H1 (cell line): ENCODE results near the gene KLHL8. TPM values are rescaled to one million over a fixed set of nuclear protein-coding genes. Genes with fewer than 3 reads are reported as not detected.

Experiments
- CTCF ChIA-PET: fragments of 300-600 bp; sonication (Branson Sonifier 250); formaldehyde crosslinking; loops from one replicate; lab custom pipeline; 2021; ENCODE audit not compliant: partially characterized antibody; lab: Charles Lee
- POLR2A ChIA-PET: fragments of 300-600 bp; sonication (Branson Sonifier 250); formaldehyde crosslinking; loops from one replicate; lab custom pipeline; 2021; ENCODE audit warnings: inconsistent platforms; ENCODE audit not compliant: partially characterized antibody; lab: Charles Lee
- DNase-seq, 2 experiments: peaks; one replicate each; pipeline versions ENCODE4 v3.0.0 to v3.0.0-alpha.2; 2010 to 2022; ENCODE audit warnings: low spot score in 2 of 2, low read depth in 1 of 2, mixed read lengths in 1 of 2
- FAIRE-seq: peaks from 2 replicates; lab custom pipeline; 2011; peaks lifted over from hg19 to GRCh38; lab: Jason Lieb, UNC
- H2AFZ ChIP-seq: 2 replicates; pipeline ENCODE4 v1.8.1; 2012; ENCODE audit warnings: low read length, inconsistent platforms
- H2AK5ac ChIP-seq: 2 replicates; pipeline ENCODE4 v1.6.1; 2013; ENCODE audit warnings: low read depth, low read length
- H2BK120ac ChIP-seq: replicated peaks from 2 replicates; pipeline ENCODE3; 2013; ENCODE audit warnings: low read depth, low read length, inconsistent platforms
- H2BK12ac ChIP-seq: 2 replicates; pipeline ENCODE4 v1.6.1; 2013; ENCODE audit warnings: low read depth, low read length
- H2BK15ac ChIP-seq: 2 replicates; pipeline ENCODE4 v1.6.1; 2013; ENCODE audit warnings: low read length
- H2BK20ac ChIP-seq: 2 replicates; pipeline ENCODE4 v1.6.1; 2013; ENCODE audit warnings: low read length
- H2BK5ac ChIP-seq: 2 replicates; pipeline ENCODE4 v1.6.1; 2013; ENCODE audit warnings: low read depth, low read length
- H3K14ac ChIP-seq: 2 replicates; pipeline ENCODE4 v1.6.1; 2013; ENCODE audit warnings: inconsistent platforms; ENCODE audit not compliant: insufficient read length
- H3K18ac ChIP-seq: 2 replicates; pipeline ENCODE4 v1.6.1; 2013; ENCODE audit warnings: low read length; ENCODE audit errors: extremely low read depth
- H3K23ac ChIP-seq: 2 replicates; pipeline ENCODE4 v1.6.1; 2013; ENCODE audit warnings: inconsistent platforms; ENCODE audit not compliant: insufficient read length
- H3K23me2 ChIP-seq: 2 replicates; pipeline ENCODE4 v1.6.1; 2013; ENCODE audit warnings: low read depth, low read length
- H3K27ac ChIP-seq: 2 replicates; pipeline ENCODE4 v1.6.1; 2011; ENCODE audit warnings: low read depth, low read length, inconsistent platforms
- H3K27me3 ChIP-seq, 4 experiments: replicated peaks in 1 of 4; 1 replicate in 1 of 4; 2 replicates in 3 of 4; pipeline versions ENCODE4 v1.6.1 to v1.8.1; 2011 to 2013; ENCODE audit warnings: low read length in 3 of 4, mild to moderate bottlenecking in 3 of 4, inconsistent platforms in 2 of 4, mixed read lengths in 2 of 4, moderate library complexity in 1 of 4; ENCODE audit not compliant: control insufficient read depth in 3 of 4, insufficient read depth in 3 of 4; ENCODE audit errors: extremely low read depth in 1 of 4
- H3K36me3 ChIP-seq, 4 experiments: 2 replicates each; pipeline versions ENCODE4 v1.6.1 to v1.8.1; 2011 to 2013; ENCODE audit warnings: mild to moderate bottlenecking in 4 of 4, low read length in 3 of 4, moderate library complexity in 2 of 4, control low read depth in 1 of 4, inconsistent platforms in 1 of 4; ENCODE audit not compliant: insufficient read depth in 4 of 4, control insufficient read depth in 2 of 4
- H3K4ac ChIP-seq: replicated peaks from 2 replicates; pipeline ENCODE3; 2013; ENCODE audit warnings: low read length, low read depth, mixed read lengths, inconsistent platforms; ENCODE audit not compliant: insufficient read length
- H3K4me1 ChIP-seq, 4 experiments: replicated peaks in 1 of 4; 1 replicate in 1 of 4; 2 replicates in 3 of 4; pipeline versions ENCODE4 v1.6.1 to v1.8.1; 2011 to 2013; ENCODE audit warnings: low read length in 3 of 4, inconsistent platforms in 2 of 4, mixed read lengths in 1 of 4; ENCODE audit not compliant: insufficient read depth in 4 of 4, control insufficient read depth in 3 of 4
- H3K4me2 ChIP-seq, 2 experiments: 2 replicates each; pipeline versions ENCODE4 v1.6.1 to v1.8.1; 2011 to 2013; ENCODE audit warnings: low read depth in 2 of 2, low read length in 2 of 2, control low read depth in 1 of 2, inconsistent platforms in 1 of 2, mild to moderate bottlenecking in 1 of 2; ENCODE audit not compliant: insufficient read depth in 1 of 2
- H3K4me3 ChIP-seq, 4 experiments: fragments of 200-600, 300-600 bp in 1 of 4; sonication (generic), shearing (Covaris generic), sonication (Bioruptor Twin) in 1 of 4; 2 replicates each; pipeline versions ENCODE4 v1.5.1 to v1.8.1; 2011 to 2016; ENCODE audit warnings: low read length in 4 of 4, low read depth in 3 of 4, control low read depth in 2 of 4, inconsistent platforms in 2 of 4, mild to moderate bottlenecking in 2 of 4, mixed read lengths in 1 of 4, moderate library complexity in 1 of 4; ENCODE audit not compliant: insufficient read depth in 2 of 4; ENCODE audit errors: extremely low read depth in 1 of 4
- H3K56ac ChIP-seq: replicated peaks from 2 replicates; pipeline ENCODE3; 2013; ENCODE audit warnings: low read depth, mild to moderate bottlenecking, mixed read lengths, low read length, inconsistent platforms; ENCODE audit not compliant: insufficient read length
- H3K79me1 ChIP-seq: 2 replicates; pipeline ENCODE4 v1.6.1; 2013; ENCODE audit warnings: low read depth, low read length, control low read depth
- H3K79me2 ChIP-seq, 2 experiments: 2 replicates each; pipeline versions ENCODE4 v1.6.1 to v1.8.1; 2012 to 2013; ENCODE audit warnings: low read length in 2 of 2, mild to moderate bottlenecking in 2 of 2, inconsistent platforms in 1 of 2; ENCODE audit not compliant: insufficient read depth in 2 of 2, control insufficient read depth in 1 of 2
- H3K9ac ChIP-seq, 4 experiments: replicated peaks in 1 of 4; 1 replicate in 1 of 4; 2 replicates in 3 of 4; pipeline versions ENCODE4 v1.6.1 to v1.8.1; 2011 to 2013; ENCODE audit warnings: low read depth in 3 of 4, low read length in 3 of 4, control low read depth in 2 of 4, mild to moderate bottlenecking in 2 of 4, moderate library complexity in 2 of 4, inconsistent platforms in 1 of 4; ENCODE audit errors: extremely low read depth in 1 of 4
- H3K9me3 ChIP-seq, 2 experiments: 2 replicates each; pipeline versions ENCODE4 v1.6.1 to v1.8.1; 2012 to 2013; ENCODE audit warnings: mild to moderate bottlenecking in 2 of 2, moderate library complexity in 2 of 2, control low read depth in 1 of 2, inconsistent platforms in 1 of 2, low read depth in 1 of 2, low read length in 1 of 2, mixed read lengths in 1 of 2; ENCODE audit not compliant: insufficient read depth in 2 of 2
- H4K20me1 ChIP-seq, 2 experiments: replicated peaks in 1 of 2; 2 replicates each; pipeline versions ENCODE3 to v1.8.1; 2011 to 2013; ENCODE audit warnings: inconsistent platforms in 2 of 2, low read length in 2 of 2, mild to moderate bottlenecking in 1 of 2; ENCODE audit not compliant: insufficient read depth in 2 of 2, control insufficient read depth in 1 of 2
- H4K5ac ChIP-seq: 2 replicates; pipeline ENCODE4 v1.6.1; 2013; ENCODE audit warnings: low read length, low read depth, mixed read lengths, inconsistent platforms; ENCODE audit not compliant: insufficient read length
- H4K8ac ChIP-seq: 2 replicates; pipeline ENCODE4 v1.8.0; 2013; ENCODE audit warnings: mild to moderate bottlenecking, moderate library complexity, low read length, inconsistent platforms; ENCODE audit not compliant: insufficient read depth; ENCODE audit errors: extremely low read depth
- H4K91ac ChIP-seq: replicated peaks from 2 replicates; pipeline ENCODE3; 2013; ENCODE audit warnings: low read length, mixed read lengths, inconsistent platforms; ENCODE audit not compliant: insufficient read length
- BRCA1 ChIP-seq: IDR thresholded peaks from 2 replicates; pipeline ENCODE4 v1.6.1; 2012; ENCODE audit warnings: low read depth, low read length, improper control_type of control experiment
- CHD2 ChIP-seq: IDR thresholded peaks from 2 replicates; pipeline ENCODE4 v1.6.1; 2012; ENCODE audit warnings: low read length, improper control_type of control experiment
- EGR1 ChIP-seq: IDR thresholded peaks from 2 replicates; pipeline ENCODE4 v1.6.1; 2011; ENCODE audit warnings: low read depth, low read length, borderline replicate concordance
- JUND ChIP-seq: IDR thresholded peaks from 2 replicates; pipeline ENCODE4 v1.6.1; 2011; ENCODE audit warnings: mild to moderate bottlenecking, improper control_type of control experiment, low read length
- KDM4A ChIP-seq: IDR thresholded peaks from one replicate; pipeline ENCODE4 v1.7.1; 2012; ENCODE audit warnings: low read depth, mild to moderate bottlenecking, moderate library complexity, low read length, inconsistent platforms; ENCODE audit not compliant: severe bottlenecking
- PHF8 ChIP-seq: fragments of 200-600 bp; sonication (generic); conservative IDR thresholded peaks from 2 replicates; pipeline ENCODE4 v1.7.1; 2012; ENCODE audit warnings: low read depth, mild to moderate bottlenecking, inconsistent platforms, low read length, moderate library complexity
- RAD21 ChIP-seq, 2 experiments: IDR thresholded peaks in 1 of 2; conservative IDR thresholded peaks in 1 of 2; 2 replicates each; pipeline ENCODE4 v1.6.1; 2011; ENCODE audit warnings: low read depth in 2 of 2, low read length in 2 of 2, improper control_type of control experiment in 1 of 2, inconsistent platforms in 1 of 2, mild to moderate bottlenecking in 1 of 2, moderate library complexity in 1 of 2
- TEAD4 ChIP-seq: IDR thresholded peaks from 2 replicates; pipeline ENCODE4 v1.6.1; 2012; ENCODE audit warnings: low read depth, low read length, inconsistent platforms, mixed read lengths
- WGBS, 2 experiments: shearing (Covaris generic) in 1 of 2; methylation state at CpG; one replicate each; pipeline versions ENCODE4 v1.1.6 to v1.1.7; 2013 to 2015; ENCODE audit warnings: low lambda C conversion rate in 2 of 2, mixed read lengths in 2 of 2, inconsistent platforms in 1 of 2, low coverage in 1 of 2, missing lambda C conversion rate in 1 of 2; ENCODE audit not compliant: insufficient replicate concordance in 2 of 2, insufficient coverage in 1 of 2, insufficient read length in 1 of 2; ENCODE audit errors: extremely low coverage in 1 of 2, missing lambda C conversion rate in 1 of 2; 5-methylcytosine and 5-hydroxymethylcytosine counted together
- polyA plus RNA-seq, 7 experiments: library from polyadenylated mRNA; depleted of rRNA in 3 of 7; stranded (reverse) in 5 of 7; unstranded in 2 of 7; fragments of >200 nt in 5 of 7; fragments of 200-250 nt in 2 of 7; gene quantifications; 1 replicate in 5 of 7; 2 replicates in 1 of 7; 4 replicates in 1 of 7; pipeline versions ENCODE4 v1.2.1 to v1.2.3, GENCODE V29; 2011 to 2013; ENCODE audit warnings: missing spikeins in 2 of 7, mixed read lengths in 2 of 7
- total RNA-seq: library from RNA; stranded (reverse); fragmentation: NEBNext Ultra II Directional; extraction: Animal tissue kit (Norgen Biotek cat#: 25700); gene quantifications from 2 replicates; pipeline ENCODE4 v1.2.1, GENCODE V29; 2021

Gene KLHL8
- total and polyA plus RNA-seq, 2 of the 8 experiments (the other 6 are each of a cell fraction or from before 2014, with no cell fraction given): 0.94 to 8.1 TPM

DNA sequence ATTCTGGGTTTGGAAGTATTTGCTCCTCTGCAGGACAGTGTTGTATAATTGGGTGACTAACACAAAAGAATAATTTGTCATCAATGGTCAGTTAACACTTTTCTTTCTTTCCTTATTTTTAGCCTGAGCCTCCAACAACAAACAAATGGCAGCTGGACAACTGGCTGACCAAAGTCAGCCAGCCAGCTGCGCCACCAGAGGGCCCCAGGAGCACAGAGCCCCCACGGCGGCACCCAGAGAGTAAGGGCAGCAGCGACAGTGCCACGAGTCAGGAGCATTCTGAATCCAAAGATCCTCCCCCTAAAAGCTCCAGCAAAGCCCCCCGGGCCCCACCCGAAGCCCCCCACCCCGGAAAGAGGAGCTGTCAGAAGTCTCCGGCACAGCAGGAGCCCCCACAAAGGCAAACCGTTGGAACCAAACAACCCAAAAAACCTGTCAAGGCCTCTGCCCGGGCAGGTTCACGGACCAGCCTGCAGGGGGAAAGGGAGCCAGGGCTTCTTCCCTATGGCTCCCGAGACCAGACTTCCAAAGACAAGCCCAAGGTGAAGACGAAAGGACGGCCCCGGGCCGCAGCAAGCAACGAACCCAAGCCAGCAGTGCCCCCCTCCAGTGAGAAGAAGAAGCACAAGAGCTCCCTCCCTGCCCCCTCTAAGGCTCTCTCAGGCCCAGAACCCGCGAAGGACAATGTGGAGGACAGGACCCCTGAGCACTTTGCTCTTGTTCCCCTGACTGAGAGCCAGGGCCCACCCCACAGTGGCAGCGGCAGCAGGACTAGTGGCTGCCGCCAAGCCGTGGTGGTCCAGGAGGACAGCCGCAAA lies 106.0 kb downstream of the KLHL8 start:
- Histone ChIP-seq H3K27ac (peak overlapping the region; percentile 26; the same call in 1 of the 2 replicates), H4K8ac (no peak overlapping the region), H3K23me2 (no peaks in the 10 kb centered on the region), H3K4me1 (peaks cover 0 to 5% (median 2%) of the 10 kb centered on the region in 4 experiments; a peak in 4 of 7 replicates), H3K23ac (no peak overlapping the region), H2BK15ac (no peak overlapping the region), H3K79me2 (peaks cover 0 to 6% of the 10 kb centered on the region in 2 experiments; a peak in 1 of 4 replicates), H3K4me2 (no peak overlapping the region), H2AK5ac (no peak overlapping the region), H2BK5ac (peak overlapping the region; percentile 57), H3K9me3 (no peaks in the 10 kb centered on the region), H4K20me1 (no peaks in the 10 kb centered on the region), H4K91ac (no peak overlapping the region), H3K4me3 (no peak overlapping the region), H4K5ac (no peak overlapping the region), H3K36me3 (peaks cover 6 to 45% (median 20%) of the 10 kb centered on the region in 4 experiments), H3K4ac (no peak overlapping the region), H2BK120ac (no peak overlapping the region), H3K18ac (no peak overlapping the region), H2AFZ (no peak overlapping the region), H3K56ac (no peak overlapping the region), H2BK12ac (no peak overlapping the region), H3K27me3 (no peaks in the 10 kb centered on the region), H3K79me1 (no peaks in the 10 kb centered on the region; the same call in 1 of the 2 replicates), H2BK20ac (no peak overlapping the region), H3K14ac (no peak overlapping the region), H3K9ac (no peak overlapping the region)
- ChIA-PET POLR2A (interaction anchor here (0.8 to 1.5 kb wide), 3 partner anchors 8 to 210 kb away, joined by 3 to 4 read pairs (median 3); partner anchors contain the start of gene AFF1), CTCF (interaction anchor here (0.6 to 4.1 kb wide), 31 partner anchors 9 to 264 kb away, joined by 3 to 21 read pairs (median 4); no protein-coding TSS in a partner anchor)
- DNase-seq (peak in 1 of 2 experiments; percentile 60), FAIRE-seq (no peak)
- WGBS, 2 experiments: 87% methylated on average over 24 of the region's 24 CpGs; no CpG with 5 or more reads in 1 of the 2 experiments
- TF ChIP-seq EGR1 (no peak), KDM4A (no peak), TEAD4 (no peak), RAD21 (IDR thresholded peaks at IDR 0.05 in 1 of 2, conservative IDR thresholded peaks at IDR 0.05 in 1 of 2; ENCODE audit: low read depth in 2 of 2, low read length in 2 of 2) (peak; percentile 33 to 44; a peak in 3 of 4 replicates), PHF8 (no peak), JUND (no peak), CHD2 (no peak), BRCA1 (no peak)
